ENCODE results near the gene DMD. TPM values are rescaled to one million over a fixed set of nuclear protein-coding genes. Genes with fewer than 3 reads are reported as not detected.
A peak's percentile ranks its signal among the peaks of the same experiment; 100 is the strongest.

DMD gene
- total and polyA plus RNA-seq, 5 donors: 49.5 to 173 (median 125) TPM

GRCh38 chrX:32867781-32868523, 343.4 kb downstream of the DMD start:
- H3K4me3 ChIP-seq (ENCODE audit: low read length): no peak overlapping the region
- intact Hi-C loops (cut with DNase I): no loop called here
- H3K9me3 ChIP-seq (ENCODE audit: control insufficient read depth, low read length): no peaks in the 10 kb centered on the region
- ATAC-seq (no peak), DNase-seq (no peak)
- H3K27ac ChIP-seq (ENCODE audit: low read length): no peak overlapping the region
- 91% methylated on average over 17 of the region's 17 CpGs for WGBS
- H3K27me3 ChIP-seq (ENCODE audit: control insufficient read depth, insufficient read depth): no peaks in the 10 kb centered on the region
- no peaks in the 10 kb centered on the region for H3K4me1 ChIP-seq (ENCODE audit: control insufficient read depth, insufficient read depth, low read length)

- ATAC-seq: no peak
Measured at GRCh38 chrX:32852203-32852602, 359.1 kb downstream of the DMD start.

GRCh38 chrX:32851556-32851955, 359.8 kb downstream of the DMD start:
- Histone ChIP-seq H3K27ac (ENCODE audit: low read length) (no peak overlapping the region), H3K4me1 (ENCODE audit: control insufficient read depth, insufficient read depth, low read length) (no peaks in the 10 kb centered on the region), H3K9me3 (ENCODE audit: control insufficient read depth, low read length) (no peaks in the 10 kb centered on the region), H3K4me3 (ENCODE audit: low read length) (no peak overlapping the region), H3K27me3 (ENCODE audit: control insufficient read depth, insufficient read depth) (no peaks in the 10 kb centered on the region)
- DNase-seq (no peak), ATAC-seq (no peak)
- 82% methylated on average over 5 of the region's 5 CpGs for WGBS
- intact Hi-C loops (cut with DNase I): no loop called here

More at GRCh38 chrX:32852203-32852602, 359.1 kb downstream of the DMD start:
- intact Hi-C loops (cut with DNase I): no loop called here
- Histone ChIP-seq H3K4me3 (ENCODE audit: low read length) (no peak overlapping the region), H3K9me3 (ENCODE audit: control insufficient read depth, low read length) (no peaks in the 10 kb centered on the region), H3K27me3 (ENCODE audit: control insufficient read depth, insufficient read depth) (no peaks in the 10 kb centered on the region), H3K4me1 (ENCODE audit: control insufficient read depth, insufficient read depth, low read length) (no peaks in the 10 kb centered on the region), H3K27ac (ENCODE audit: low read length) (no peak overlapping the region)
- 59% methylated on average over 1 of the region's 1 CpG for WGBS
- DNase-seq: no peak

GRCh38 chrX:32847921-32848320, 363.4 kb downstream of the DMD start:
- no peak for DNase-seq
- no peak overlapping the region for H3K27ac ChIP-seq (ENCODE audit: low read length)
- ATAC-seq: no peak
- intact Hi-C loops (cut with DNase I): no loop called here
- H3K4me3 ChIP-seq (ENCODE audit: low read length): no peak overlapping the region
- H3K4me1 ChIP-seq (ENCODE audit: control insufficient read depth, insufficient read depth, low read length): no peaks in the 10 kb centered on the region
- H3K9me3 ChIP-seq (ENCODE audit: control insufficient read depth, low read length): no peaks in the 10 kb centered on the region
- H3K27me3 ChIP-seq (ENCODE audit: control insufficient read depth, insufficient read depth): no peaks in the 10 kb centered on the region
- WGBS: 79% methylated on average over 5 of the region's 5 CpGs

GRCh38 chrX:32842053-32842452, 369.3 kb downstream of the DMD start:
- ATAC-seq (peak in 1 of 2 donors; percentile 28), DNase-seq (no peak)
- Histone ChIP-seq H3K9me3 (ENCODE audit: control insufficient read depth, low read length) (no peaks in the 10 kb centered on the region), H3K4me1 (ENCODE audit: control insufficient read depth, insufficient read depth, low read length) (peaks cover 2% of the 10 kb centered on the region), H3K27me3 (ENCODE audit: control insufficient read depth, insufficient read depth) (no peaks in the 10 kb centered on the region), H3K4me3 (ENCODE audit: low read length) (no peak overlapping the region), H3K27ac (ENCODE audit: low read length) (no peak overlapping the region)
- WGBS: 27% methylated on average over 4 of the region's 4 CpGs
- intact Hi-C loops (cut with DNase I): no loop called here

GRCh38 chrX:32839781-32840180, 371.6 kb downstream of the DMD start:
- DNase-seq: no peak
- WGBS: 90% methylated on average over 6 of the region's 6 CpGs
- intact Hi-C loops (cut with DNase I): no loop called here
- Histone ChIP-seq H3K9me3 (ENCODE audit: control insufficient read depth, low read length) (no peaks in the 10 kb centered on the region), H3K27me3 (ENCODE audit: control insufficient read depth, insufficient read depth) (no peaks in the 10 kb centered on the region), H3K4me3 (ENCODE audit: low read length) (no peak overlapping the region), H3K4me1 (ENCODE audit: control insufficient read depth, insufficient read depth, low read length) (peaks cover 2% of the 10 kb centered on the region), H3K27ac (ENCODE audit: low read length) (no peak overlapping the region)
- no peak for ATAC-seq

GRCh38 chrX:32825009-32825408, 386.3 kb downstream of the DMD start:
- no peaks in the 10 kb centered on the region for H3K9me3 ChIP-seq (ENCODE audit: control insufficient read depth, low read length)
- DNase-seq: no peak
- no peak for ATAC-seq
- 33% methylated on average over 2 of the region's 2 CpGs for WGBS
- no peak overlapping the region for H3K27ac ChIP-seq (ENCODE audit: low read length)
- intact Hi-C loops (cut with DNase I): no loop called here
- no peaks in the 10 kb centered on the region for H3K27me3 ChIP-seq (ENCODE audit: control insufficient read depth, insufficient read depth)
- no peaks in the 10 kb centered on the region for H3K4me1 ChIP-seq (ENCODE audit: control insufficient read depth, insufficient read depth, low read length)
- H3K4me3 ChIP-seq (ENCODE audit: low read length): no peak overlapping the region

- DNase-seq (no peak), ATAC-seq (no peak)
- 85% methylated on average over 10 of the region's 10 CpGs for WGBS
- Histone ChIP-seq H3K9me3 (ENCODE audit: control insufficient read depth, low read length) (no peaks in the 10 kb centered on the region), H3K27ac (ENCODE audit: low read length) (no peak overlapping the region), H3K27me3 (ENCODE audit: control insufficient read depth, insufficient read depth) (no peaks in the 10 kb centered on the region), H3K4me3 (ENCODE audit: low read length) (no peak overlapping the region), H3K4me1 (ENCODE audit: control insufficient read depth, insufficient read depth, low read length) (no peaks in the 10 kb centered on the region)
- intact Hi-C loops (cut with DNase I): no loop called here
Measured at GRCh38 chrX:32804034-32804433, 407.3 kb downstream of the DMD start.

- Histone ChIP-seq H3K4me3 (ENCODE audit: low read length) (no peak overlapping the region), H3K27ac (ENCODE audit: low read length) (no peak overlapping the region), H3K9me3 (ENCODE audit: control insufficient read depth, low read length) (no peaks in the 10 kb centered on the region), H3K4me1 (ENCODE audit: control insufficient read depth, insufficient read depth, low read length) (no peaks in the 10 kb centered on the region), H3K27me3 (ENCODE audit: control insufficient read depth, insufficient read depth) (no peaks in the 10 kb centered on the region)
- WGBS: 30% methylated on average over 3 of the region's 3 CpGs
- DNase-seq (no peak), ATAC-seq (no peak)
- intact Hi-C loops (cut with DNase I): no loop called here
Measured at GRCh38 chrX:32798990-32799389, 412.4 kb downstream of the DMD start.

DNA sequence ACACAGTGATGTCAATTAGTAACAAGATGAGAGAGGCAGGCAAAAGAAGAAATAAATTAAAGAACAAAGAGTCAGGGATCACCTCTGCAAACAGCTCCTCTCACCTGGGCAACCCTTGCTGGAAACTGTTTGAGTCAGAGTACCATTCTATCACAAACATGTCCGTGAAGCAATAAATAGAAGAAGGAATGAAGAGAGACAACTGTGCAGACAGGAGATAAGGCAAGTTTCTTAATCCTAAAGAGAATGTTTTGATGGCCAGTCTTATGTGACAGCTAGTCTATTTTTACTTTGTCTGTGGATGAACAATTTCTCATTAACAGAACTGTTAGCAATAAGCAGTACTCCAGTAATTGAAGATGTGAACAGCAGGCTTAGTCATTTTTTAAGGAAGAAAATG, 422.4 kb downstream of the DMD start:
- ATAC-seq (no peak), DNase-seq (no peak)
- Histone ChIP-seq H3K4me3 (ENCODE audit: low read length) (no peak overlapping the region), H3K4me1 (ENCODE audit: control insufficient read depth, insufficient read depth, low read length) (peaks cover 2% of the 10 kb centered on the region), H3K27me3 (ENCODE audit: control insufficient read depth, insufficient read depth) (no peaks in the 10 kb centered on the region), H3K27ac (ENCODE audit: low read length) (no peak overlapping the region), H3K9me3 (ENCODE audit: control insufficient read depth, low read length) (no peaks in the 10 kb centered on the region)
- intact Hi-C loops (cut with DNase I): no loop called here
- WGBS: 16% methylated on average over 1 of the region's 1 CpG

GRCh38 chrX:32780109-32780508, 431.2 kb downstream of the DMD start:
- DNase-seq (no peak), ATAC-seq (no peak)
- intact Hi-C loops (cut with DNase I): no loop called here
- H3K27me3 ChIP-seq (ENCODE audit: control insufficient read depth, insufficient read depth): no peaks in the 10 kb centered on the region
- no peak overlapping the region for H3K4me3 ChIP-seq (ENCODE audit: low read length)
- no peaks in the 10 kb centered on the region for H3K9me3 ChIP-seq (ENCODE audit: control insufficient read depth, low read length)
- no peak overlapping the region for H3K27ac ChIP-seq (ENCODE audit: low read length)
- 92% methylated on average over 4 of the region's 4 CpGs for WGBS
- no peaks in the 10 kb centered on the region for H3K4me1 ChIP-seq (ENCODE audit: control insufficient read depth, insufficient read depth, low read length)

DNA sequence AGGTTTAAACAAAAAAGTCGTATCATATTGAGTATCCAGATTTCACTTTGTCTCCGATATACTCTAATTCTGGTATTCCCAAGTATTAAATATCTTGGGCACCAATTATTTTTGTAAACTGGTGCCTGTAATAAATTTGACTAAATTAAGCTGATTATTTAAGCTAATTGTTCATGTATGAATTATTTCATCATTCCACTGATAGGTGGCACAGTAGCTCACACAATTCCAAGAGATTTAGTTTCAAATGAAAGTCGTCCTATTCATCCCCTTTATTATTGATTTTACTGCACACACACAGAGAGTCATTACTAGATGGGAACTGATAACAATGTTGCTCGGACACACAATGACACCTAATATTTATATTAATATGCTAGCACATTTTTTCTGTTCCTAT, 432.4 kb downstream of the DMD start:
- ATAC-seq: no peak
- H3K27me3 ChIP-seq (ENCODE audit: control insufficient read depth, insufficient read depth): no peaks in the 10 kb centered on the region
- WGBS: 68% methylated on average over 4 of the region's 4 CpGs
- H3K27ac ChIP-seq (ENCODE audit: low read length): no peak overlapping the region
- H3K4me3 ChIP-seq (ENCODE audit: low read length): no peak overlapping the region
- no peaks in the 10 kb centered on the region for H3K4me1 ChIP-seq (ENCODE audit: control insufficient read depth, insufficient read depth, low read length)
- H3K9me3 ChIP-seq (ENCODE audit: control insufficient read depth, low read length): no peaks in the 10 kb centered on the region
- intact Hi-C loops (cut with DNase I): no loop called here
- no peak for DNase-seq

Data from right cardiac atrium (tissue), 5 donors.